ENCODE measurements around the gene TNIP2.

Gene TNIP2

DNA sequence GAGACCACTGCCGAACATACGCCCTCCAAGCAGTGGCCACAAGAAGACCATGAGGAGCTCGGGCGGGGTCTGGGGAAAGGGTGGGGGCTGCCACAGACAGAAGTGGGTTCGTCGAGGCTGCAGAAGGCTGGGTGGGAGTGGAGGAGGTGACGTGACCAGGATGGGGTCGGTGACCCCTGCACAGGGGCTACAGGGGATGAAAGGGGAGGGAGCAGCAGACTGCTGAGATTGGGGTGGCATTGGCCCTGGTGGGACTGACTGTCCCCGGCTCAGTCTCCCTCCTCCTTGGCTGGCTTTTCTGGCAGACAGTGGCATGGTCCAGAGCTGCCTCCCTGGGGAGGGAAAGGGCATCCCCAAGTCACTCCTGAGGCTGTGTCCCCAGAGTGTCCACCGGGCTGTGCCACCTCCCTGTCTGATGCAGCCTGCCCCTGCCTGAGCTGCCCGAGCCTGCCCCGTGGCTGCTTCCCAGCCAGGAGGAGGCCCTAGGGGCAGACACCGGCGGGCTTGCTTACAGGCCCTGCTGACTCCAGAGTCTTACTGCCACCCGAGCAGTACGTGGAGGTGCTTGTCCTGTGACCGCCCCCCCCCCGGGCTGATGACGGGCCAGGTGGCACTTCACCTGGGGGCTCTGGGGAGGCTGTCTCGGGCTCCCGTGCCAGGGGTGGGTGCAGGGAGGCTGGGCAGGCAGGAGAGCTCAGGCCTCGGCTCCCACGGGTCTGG, 44.0 kb upstream of the TNIP2 start:
- Histone ChIP-seq H3K4me1 (ENCODE audit: control insufficient read depth in 1 of 2, insufficient read depth in 2 of 2, low read length in 2 of 2) (peaks cover 23 to 27% of the 10 kb centered on the region in 2 experiments), H3K4ac (ENCODE audit: low read depth, low read length) (no peak overlapping the region), H3K79me2 (ENCODE audit: control insufficient read depth, insufficient read depth, low read length, poor library complexity) (no peaks in the 10 kb centered on the region), H2BK12ac (ENCODE audit: low read length) (no peak overlapping the region), H3K27ac (ENCODE audit: low read depth, low read length) (no peak overlapping the region), H4K12ac (ENCODE audit: low read depth, low read length) (no peak overlapping the region), H2AK5ac (ENCODE audit: low read length) (no peak overlapping the region), H4K8ac (ENCODE audit: low read depth, low read length) (no peak overlapping the region), H4K91ac (ENCODE audit: low read depth, low read length) (no peak overlapping the region), H3K36me3 (ENCODE audit: control insufficient read depth in 1 of 2, insufficient read depth in 2 of 2, low read length in 2 of 2) (no peaks in the 10 kb centered on the region), H3K18ac (ENCODE audit: low read length) (no peak overlapping the region), H2BK5ac (ENCODE audit: low read depth, low read length, poor library complexity) (no peak overlapping the region), H2BK120ac (ENCODE audit: insufficient read depth, low read length, poor library complexity) (no peak overlapping the region), H3K79me1 (ENCODE audit: low read length) (peaks cover 2% of the 10 kb centered on the region), H3K23ac (ENCODE audit: low read length) (no peak overlapping the region), H3K9ac (ENCODE audit: low read length) (no peak overlapping the region), H3K14ac (ENCODE audit: low read length) (no peak overlapping the region), H3K4me3 (ENCODE audit: low read depth, low read length) (no peak overlapping the region), H3K27me3 (ENCODE audit: insufficient read depth, low read length) (no peaks in the 10 kb centered on the region), H3K4me2 (ENCODE audit: low read length) (no peak overlapping the region), H2AFZ (ENCODE audit: insufficient read depth, low read length, poor library complexity) (no peak overlapping the region), H3K9me3 (ENCODE audit: insufficient read depth, low read depth, low read length) (no peaks in the 10 kb centered on the region)
- no CpG with 5 or more reads among the region's 23 CpGs for WGBS (ENCODE audit: extremely low coverage, insufficient coverage, insufficient read length)
- DNase-seq = no peak

DNA sequence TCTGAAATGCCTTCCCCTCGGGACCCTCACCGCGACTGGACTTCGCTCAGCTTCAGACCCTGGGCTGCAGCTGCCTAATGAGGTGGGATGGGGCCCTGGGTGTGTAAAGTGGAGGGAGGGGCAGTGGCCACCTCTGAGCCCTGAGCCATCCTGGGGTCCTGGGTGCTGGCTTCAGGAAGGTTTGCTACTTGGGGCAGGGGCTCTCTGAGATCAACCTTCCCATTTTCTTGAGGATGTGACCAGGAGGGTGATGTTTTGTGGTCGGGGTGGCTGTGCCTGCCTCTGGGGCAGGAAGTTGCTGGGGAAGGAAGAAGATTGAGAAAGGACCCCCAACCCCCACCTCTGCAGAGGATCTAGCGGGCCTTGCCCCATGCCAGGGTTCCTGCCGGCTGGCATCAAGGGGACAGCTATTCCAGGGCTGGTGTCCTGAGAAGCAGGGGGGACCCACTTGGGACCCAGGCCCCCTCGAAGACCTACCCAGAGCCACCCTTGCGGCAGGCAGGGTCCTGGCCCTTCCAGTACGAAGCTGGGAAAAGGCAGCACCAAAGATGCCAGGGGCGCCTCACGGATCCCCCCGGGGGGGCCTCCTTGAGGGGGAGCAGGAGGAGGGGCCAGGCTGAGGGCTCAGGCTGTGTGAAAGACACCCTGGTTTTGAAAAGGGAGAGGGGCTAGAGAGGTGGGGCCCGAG, 43.2 kb upstream of the TNIP2 start:
- Histone ChIP-seq H3K36me3 (ENCODE audit: control insufficient read depth in 1 of 2, insufficient read depth in 2 of 2, low read length in 2 of 2) (no peaks in the 10 kb centered on the region), H3K27ac (ENCODE audit: low read depth, low read length) (no peak overlapping the region), H3K4me1 (ENCODE audit: control insufficient read depth in 1 of 2, insufficient read depth in 2 of 2, low read length in 2 of 2) (peaks cover 31 to 34% of the 10 kb centered on the region in 2 experiments), H3K18ac (ENCODE audit: low read length) (no peak overlapping the region), H3K79me1 (ENCODE audit: low read length) (peaks cover 9% of the 10 kb centered on the region), H3K4ac (ENCODE audit: low read depth, low read length) (no peak overlapping the region), H3K23ac (ENCODE audit: low read length) (no peak overlapping the region), H3K4me3 (ENCODE audit: low read depth, low read length) (no peak overlapping the region), H4K91ac (ENCODE audit: low read depth, low read length) (peak overlapping the region; percentile 16), H3K9ac (ENCODE audit: low read length) (no peak overlapping the region), H3K27me3 (ENCODE audit: insufficient read depth, low read length) (no peaks in the 10 kb centered on the region), H2AFZ (ENCODE audit: insufficient read depth, low read length, poor library complexity) (no peak overlapping the region), H3K14ac (ENCODE audit: low read length) (no peak overlapping the region), H4K8ac (ENCODE audit: low read depth, low read length) (no peak overlapping the region), H3K4me2 (ENCODE audit: low read length) (no peak overlapping the region), H2AK5ac (ENCODE audit: low read length) (no peak overlapping the region), H3K79me2 (ENCODE audit: control insufficient read depth, insufficient read depth, low read length, poor library complexity) (no peaks in the 10 kb centered on the region), H2BK5ac (ENCODE audit: low read depth, low read length, poor library complexity) (no peak overlapping the region), H2BK12ac (ENCODE audit: low read length) (no peak overlapping the region), H4K12ac (ENCODE audit: low read depth, low read length) (no peak overlapping the region), H3K9me3 (ENCODE audit: insufficient read depth, low read depth, low read length) (no peaks in the 10 kb centered on the region), H2BK120ac (ENCODE audit: insufficient read depth, low read length, poor library complexity) (no peak overlapping the region)
- no peak for DNase-seq
- WGBS (ENCODE audit: extremely low coverage, insufficient coverage, insufficient read length) = no CpG with 5 or more reads among the region's 14 CpGs

- Histone ChIP-seq H3K79me1 (ENCODE audit: low read length) (peaks cover 11% of the 10 kb centered on the region), H4K12ac (ENCODE audit: low read depth, low read length) (no peak overlapping the region), H3K4me1 (ENCODE audit: control insufficient read depth in 1 of 2, insufficient read depth in 2 of 2, low read length in 2 of 2) (peaks cover 34 to 41% of the 10 kb centered on the region in 2 experiments), H3K27ac (ENCODE audit: low read depth, low read length) (no peak overlapping the region), H3K27me3 (ENCODE audit: insufficient read depth, low read length) (no peaks in the 10 kb centered on the region), H3K23ac (ENCODE audit: low read length) (no peak overlapping the region), H2BK120ac (ENCODE audit: insufficient read depth, low read length, poor library complexity) (no peak overlapping the region), H3K4ac (ENCODE audit: low read depth, low read length) (no peak overlapping the region), H3K14ac (ENCODE audit: low read length) (no peak overlapping the region), H2BK12ac (ENCODE audit: low read length) (no peak overlapping the region), H3K79me2 (ENCODE audit: control insufficient read depth, insufficient read depth, low read length, poor library complexity) (no peaks in the 10 kb centered on the region), H2AFZ (ENCODE audit: insufficient read depth, low read length, poor library complexity) (no peak overlapping the region), H3K9ac (ENCODE audit: low read length) (no peak overlapping the region), H3K4me3 (ENCODE audit: low read depth, low read length) (no peak overlapping the region), H3K18ac (ENCODE audit: low read length) (no peak overlapping the region), H3K9me3 (ENCODE audit: insufficient read depth, low read depth, low read length) (no peaks in the 10 kb centered on the region), H4K91ac (ENCODE audit: low read depth, low read length) (peak overlapping the region; percentile 16), H2BK5ac (ENCODE audit: low read depth, low read length, poor library complexity) (no peak overlapping the region), H3K4me2 (ENCODE audit: low read length) (no peak overlapping the region), H3K36me3 (ENCODE audit: control insufficient read depth in 1 of 2, insufficient read depth in 2 of 2, low read length in 2 of 2) (no peaks in the 10 kb centered on the region), H4K8ac (ENCODE audit: low read depth, low read length) (no peak overlapping the region), H2AK5ac (ENCODE audit: low read length) (no peak overlapping the region)
- DNase-seq = peak in 1 of 2 donors; percentile 32
- no CpG with 5 or more reads among the region's 29 CpGs for WGBS (ENCODE audit: extremely low coverage, insufficient coverage, insufficient read length)
These were observed 42.5 kb upstream of the TNIP2 start for GRCh38 chr4:2798399-2799223.

- Histone ChIP-seq H2AFZ (ENCODE audit: insufficient read depth, low read length, poor library complexity) (no peak overlapping the region), H2BK12ac (ENCODE audit: low read length) (no peak overlapping the region), H3K36me3 (ENCODE audit: control insufficient read depth in 1 of 2, insufficient read depth in 2 of 2, low read length in 2 of 2) (no peaks in the 10 kb centered on the region)
These were observed 41.6 kb upstream of the TNIP2 start for GRCh38 chr4:2797545-2798305.

More at GRCh38 chr4:2797545-2798305, 41.6 kb upstream of the TNIP2 start:
- Histone ChIP-seq H4K8ac (ENCODE audit: low read depth, low read length) (no peak overlapping the region), H3K4me2 (ENCODE audit: low read length) (no peak overlapping the region), H3K4me3 (ENCODE audit: low read depth, low read length) (no peak overlapping the region), H3K9ac (ENCODE audit: low read length) (no peak overlapping the region), H2BK120ac (ENCODE audit: insufficient read depth, low read length, poor library complexity) (no peak overlapping the region), H4K91ac (ENCODE audit: low read depth, low read length) (no peak overlapping the region), H3K27ac (ENCODE audit: low read depth, low read length) (no peak overlapping the region), H3K23ac (ENCODE audit: low read length) (no peak overlapping the region), H3K9me3 (ENCODE audit: insufficient read depth, low read depth, low read length) (no peaks in the 10 kb centered on the region), H2AK5ac (ENCODE audit: low read length) (no peak overlapping the region), H3K14ac (ENCODE audit: low read length) (no peak overlapping the region), H2BK5ac (ENCODE audit: low read depth, low read length, poor library complexity) (no peak overlapping the region), H3K4me1 (ENCODE audit: control insufficient read depth in 1 of 2, insufficient read depth in 2 of 2, low read length in 2 of 2) (peaks cover 34 to 43% of the 10 kb centered on the region in 2 experiments), H3K27me3 (ENCODE audit: insufficient read depth, low read length) (no peaks in the 10 kb centered on the region), H3K79me2 (ENCODE audit: control insufficient read depth, insufficient read depth, low read length, poor library complexity) (no peaks in the 10 kb centered on the region), H3K4ac (ENCODE audit: low read depth, low read length) (no peak overlapping the region), H3K18ac (ENCODE audit: low read length) (no peak overlapping the region), H4K12ac (ENCODE audit: low read depth, low read length) (no peak overlapping the region), H3K79me1 (ENCODE audit: low read length) (peaks cover 11% of the 10 kb centered on the region)
- WGBS (ENCODE audit: extremely low coverage, insufficient coverage, insufficient read length) = no CpG with 5 or more reads among the region's 23 CpGs
- DNase-seq = no peak

Measured in trophoblast cell (in vitro differentiated cells and primary cell).